Effector memory CD8-positive, alpha-beta T cell (primary cell): Measurements from ENCODE around the gene ACSM3.
A peak's percentile ranks its signal among the peaks of the same experiment; 100 is the strongest.

Source experiments
- ATAC-seq: fragments of 150-1000 bp; cut with Tn5 transposase; replicated peaks from 2 replicates; pipeline ENCODE4 v1.10.0; 2021; ENCODE audit warnings: mild to moderate bottlenecking, moderate library complexity
- DNase-seq, 3 experiments: peaks; one replicate each; pipeline ENCODE4 v3.0.0; 2021
- H3K27ac Mint-ChIP-seq, 2 donors: one replicate each; pipeline ENCODE4 v1.8.0; 2022; ENCODE audit warnings: mild to moderate bottlenecking in 2 of 2, mixed read lengths in 2 of 2, moderate library complexity in 2 of 2
- H3K27me3 Mint-ChIP-seq, 2 donors: one replicate each; pipeline ENCODE4 v1.8.0; 2022; ENCODE audit warnings: mixed read lengths in 2 of 2
- H3K36me3 Mint-ChIP-seq: one replicate; pipeline ENCODE4 v1.8.0; 2022; ENCODE audit warnings: mild to moderate bottlenecking, moderate library complexity, mixed read lengths; ENCODE audit not compliant: insufficient read depth
- H3K4me1 Mint-ChIP-seq, 2 donors: one replicate each; pipeline ENCODE4 v1.8.0; 2022; ENCODE audit warnings: low read depth in 2 of 2, mixed read lengths in 2 of 2
- H3K4me3 Mint-ChIP-seq, 2 donors: one replicate each; pipeline ENCODE4 v1.8.0; 2022; ENCODE audit warnings: mild to moderate bottlenecking in 2 of 2, mixed read lengths in 2 of 2, moderate library complexity in 2 of 2
- H3K9me3 Mint-ChIP-seq, 2 donors: one replicate each; pipeline ENCODE4 v1.8.0; 2022; ENCODE audit warnings: mixed read lengths in 2 of 2

ACSM3 gene

DNA sequence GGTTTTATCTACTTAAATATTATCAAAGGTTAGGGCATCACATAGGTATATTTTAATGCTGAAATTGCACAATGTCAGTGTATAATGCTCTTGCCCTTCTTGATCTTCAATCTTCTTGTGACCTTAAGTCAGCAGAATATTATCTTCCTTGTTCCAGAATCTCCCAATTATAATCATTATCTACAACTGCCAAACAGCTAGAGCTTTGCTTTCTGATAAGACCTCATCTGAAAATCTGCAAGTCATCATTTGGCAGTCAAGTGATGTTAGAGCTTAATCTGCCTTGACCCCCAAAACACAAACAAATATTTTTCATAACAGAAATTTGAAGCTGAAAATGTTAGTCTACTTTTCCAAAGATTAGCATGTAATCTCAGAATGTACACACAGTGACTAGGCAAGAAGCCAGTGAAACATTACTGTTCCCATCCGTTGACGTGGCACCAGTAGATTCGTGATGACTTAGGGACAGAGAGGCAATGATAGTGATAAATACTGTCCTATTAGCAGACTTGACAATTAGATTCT lies 62.3 kb downstream of the ACSM3 start:
- no peaks in the 10 kb centered on the region for H3K4me1 Mint-ChIP-seq
- no peak for DNase-seq
- H3K4me3 Mint-ChIP-seq = no peak overlapping the region
- H3K27me3 Mint-ChIP-seq = no peaks in the 10 kb centered on the region
- H3K36me3 Mint-ChIP-seq = no peaks in the 10 kb centered on the region
- no peak overlapping the region for H3K27ac Mint-ChIP-seq
- no peaks in the 10 kb centered on the region for H3K9me3 Mint-ChIP-seq
- ATAC-seq = no peak

- Mint-ChIP-seq H3K27ac (no peak overlapping the region), H3K4me1 (no peaks in the 10 kb centered on the region), H3K4me3 (no peak overlapping the region), H3K27me3 (no peaks in the 10 kb centered on the region), H3K9me3 (no peaks in the 10 kb centered on the region), H3K36me3 (no peaks in the 10 kb centered on the region)
- DNase-seq (no peak), ATAC-seq (no peak)
These were observed 65.7 kb downstream of the ACSM3 start for GRCh38 chr16:20829536-20829935.

DNA sequence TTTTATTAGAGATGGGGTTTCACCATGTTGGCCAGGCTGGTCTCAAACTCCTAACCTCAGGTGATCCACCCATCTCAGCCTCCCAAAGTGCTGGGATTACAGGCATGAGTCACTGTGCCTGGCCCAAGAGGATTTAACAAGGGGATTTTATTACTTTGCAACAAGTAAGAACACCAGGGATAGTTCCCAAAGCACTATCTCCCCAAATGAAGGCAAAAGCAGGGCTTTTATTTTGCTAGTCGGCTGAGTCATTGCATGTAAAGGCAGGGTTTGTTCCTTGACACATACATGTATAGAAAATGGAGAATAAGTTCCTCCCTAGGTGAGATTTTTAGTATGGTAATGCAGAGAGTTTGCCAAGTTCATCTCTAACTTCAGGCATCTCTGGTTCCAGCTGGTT lies 66.6 kb downstream of the ACSM3 start:
- Mint-ChIP-seq H3K27ac (no peak overlapping the region), H3K27me3 (no peaks in the 10 kb centered on the region), H3K4me1 (no peaks in the 10 kb centered on the region), H3K9me3 (no peaks in the 10 kb centered on the region), H3K36me3 (no peaks in the 10 kb centered on the region), H3K4me3 (no peak overlapping the region)
- DNase-seq = no peak
- ATAC-seq = no peak

DNA sequence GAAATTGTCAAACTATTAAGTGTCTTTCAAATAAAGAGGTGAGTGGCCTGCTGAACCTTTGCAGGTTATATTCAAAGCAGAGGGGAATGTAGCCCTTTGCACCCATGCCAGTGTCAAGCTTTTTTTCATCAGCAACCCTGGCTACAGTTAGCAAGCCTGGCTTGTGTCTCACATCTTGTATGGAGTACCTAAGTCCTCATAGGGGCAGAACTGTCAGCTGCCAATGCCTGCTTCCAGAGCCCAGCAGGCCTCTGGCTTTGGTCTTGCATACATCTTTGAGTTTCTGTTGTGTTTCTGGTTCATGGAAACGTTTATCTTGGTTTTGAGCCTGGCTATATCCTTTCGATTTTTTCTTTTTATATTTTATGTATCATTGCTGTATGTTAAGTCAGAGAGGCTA lies 69.3 kb downstream of the ACSM3 start:
- DNase-seq (no peak), ATAC-seq (no peak)
- no peaks in the 10 kb centered on the region for H3K9me3 Mint-ChIP-seq
- no peak overlapping the region for H3K27ac Mint-ChIP-seq
- H3K4me3 Mint-ChIP-seq = no peak overlapping the region
- H3K27me3 Mint-ChIP-seq = no peaks in the 10 kb centered on the region
- no peaks in the 10 kb centered on the region for H3K4me1 Mint-ChIP-seq
- no peaks in the 10 kb centered on the region for H3K36me3 Mint-ChIP-seq

DNA sequence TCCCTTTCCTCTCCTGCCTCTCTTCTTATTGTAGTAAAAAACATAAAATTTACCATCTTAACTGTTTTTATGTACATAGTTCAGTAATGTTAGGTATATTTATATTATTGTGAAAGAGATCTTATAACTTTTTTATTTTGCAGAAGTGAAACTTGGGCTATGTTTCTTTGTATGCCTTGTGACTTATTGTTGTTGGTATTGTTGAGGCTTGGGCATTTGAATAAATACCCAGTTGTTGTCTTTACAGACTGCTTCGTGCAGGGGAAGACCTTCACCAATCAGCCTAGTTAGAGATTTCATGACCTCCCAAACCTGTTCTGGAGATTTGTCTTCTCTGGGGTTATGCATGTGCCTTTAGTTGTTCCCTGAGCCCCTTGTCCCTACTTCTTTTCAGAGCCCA lies 74.4 kb downstream of the ACSM3 start:
- Mint-ChIP-seq H3K4me1 (no peaks in the 10 kb centered on the region), H3K4me3 (no peak overlapping the region), H3K36me3 (no peaks in the 10 kb centered on the region), H3K27me3 (no peaks in the 10 kb centered on the region), H3K9me3 (no peaks in the 10 kb centered on the region), H3K27ac (no peak overlapping the region)
- ATAC-seq (no peak), DNase-seq (no peak)

- Mint-ChIP-seq H3K9me3 (no peaks in the 10 kb centered on the region), H3K27ac (no peak overlapping the region), H3K36me3 (no peaks in the 10 kb centered on the region), H3K27me3 (no peaks in the 10 kb centered on the region), H3K4me1 (peaks cover 8 to 9% of the 10 kb centered on the region in 2 donors), H3K4me3 (no peak overlapping the region)
- ATAC-seq = no peak
- DNase-seq = no peak
These were observed 75.7 kb downstream of the ACSM3 start for GRCh38 chr16:20839504-20839903.

DNA sequence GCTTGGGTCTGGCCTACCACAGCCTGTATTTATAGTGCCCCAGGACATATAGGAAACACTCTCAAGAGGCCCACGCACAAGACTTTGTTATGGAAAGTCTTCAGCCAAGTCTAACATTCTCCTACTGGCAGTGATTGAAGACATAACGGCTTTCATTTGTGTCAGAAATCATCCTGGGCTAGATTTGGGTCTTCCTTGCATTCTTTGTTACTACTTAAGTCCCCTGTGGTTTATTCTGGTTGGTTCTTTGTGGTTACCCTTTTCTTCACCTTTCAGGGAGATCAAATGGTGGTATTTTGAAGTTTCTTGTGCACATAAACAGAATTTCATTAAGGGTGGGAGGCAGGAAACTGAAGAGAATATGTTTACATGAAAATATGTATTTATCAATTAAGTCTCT lies 80.2 kb downstream of the ACSM3 start:
- no peaks in the 10 kb centered on the region for H3K27me3 Mint-ChIP-seq
- ATAC-seq = peak; percentile 81
- H3K27ac Mint-ChIP-seq = peak overlapping the region; percentile 91 to 94
- peak overlapping the region; percentile 36 to 53 for H3K4me3 Mint-ChIP-seq
- peaks cover 19 to 20% of the 10 kb centered on the region in 2 donors for H3K4me1 Mint-ChIP-seq
- H3K9me3 Mint-ChIP-seq = no peaks in the 10 kb centered on the region
- DNase-seq = no peak
- no peaks in the 10 kb centered on the region for H3K36me3 Mint-ChIP-seq

GRCh38 chr16:20844588-20844987 lies 80.8 kb downstream of the ACSM3 start:
- Mint-ChIP-seq H3K27me3 (no peaks in the 10 kb centered on the region), H3K27ac (peak overlapping the region; percentile 91 to 94), H3K36me3 (no peaks in the 10 kb centered on the region), H3K4me1 (peaks cover 19 to 20% of the 10 kb centered on the region in 2 donors), H3K9me3 (no peaks in the 10 kb centered on the region), H3K4me3 (peak overlapping the region; percentile 36 to 53)
- DNase-seq = no peak
- ATAC-seq = peak; percentile 59

DNA sequence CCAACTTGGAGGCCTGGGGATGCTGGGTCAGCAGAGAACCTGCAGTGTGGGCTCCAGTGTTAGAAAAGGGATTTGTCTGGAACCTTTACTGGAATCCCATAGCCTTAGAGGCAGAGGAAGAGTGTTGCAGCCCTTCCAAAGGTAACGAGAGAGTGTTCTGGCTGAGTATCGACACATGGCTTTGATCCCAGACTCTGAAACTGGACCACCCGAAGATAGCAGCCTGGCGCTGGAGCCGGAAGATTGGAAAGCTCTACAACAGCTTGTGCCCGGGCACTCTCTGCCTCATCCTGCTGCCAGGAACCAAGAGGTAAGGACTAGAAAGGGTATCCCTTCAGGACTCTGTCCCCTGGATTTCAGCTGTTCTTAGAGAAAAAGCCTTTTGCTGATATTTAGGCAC lies 82.2 kb downstream of the ACSM3 start:
- Mint-ChIP-seq H3K36me3 (no peaks in the 10 kb centered on the region), H3K4me1 (peaks cover 19 to 20% of the 10 kb centered on the region in 2 donors)

GRCh38 chr16:20846551-20846950 lies 82.7 kb downstream of the ACSM3 start:
- DNase-seq (no peak), ATAC-seq (no peak)
- no peaks in the 10 kb centered on the region for H3K9me3 Mint-ChIP-seq
- no peaks in the 10 kb centered on the region for H3K36me3 Mint-ChIP-seq
- H3K27ac Mint-ChIP-seq = peak overlapping the region; percentile 7 to 91
- no peaks in the 10 kb centered on the region for H3K27me3 Mint-ChIP-seq
- peaks cover 19 to 20% of the 10 kb centered on the region in 2 donors for H3K4me1 Mint-ChIP-seq
- no peak overlapping the region for H3K4me3 Mint-ChIP-seq

More for the DNA sequence above, 82.2 kb downstream of the ACSM3 start:
- H3K27me3 Mint-ChIP-seq = no peaks in the 10 kb centered on the region
- DNase-seq (no peak), ATAC-seq (no peak)
- no peaks in the 10 kb centered on the region for H3K9me3 Mint-ChIP-seq
- H3K4me3 Mint-ChIP-seq = no peak overlapping the region
- peak overlapping the region; percentile 91 to 94 for H3K27ac Mint-ChIP-seq
